ENCODE results near the gene ENO2.

Gene ENO2

DNA sequence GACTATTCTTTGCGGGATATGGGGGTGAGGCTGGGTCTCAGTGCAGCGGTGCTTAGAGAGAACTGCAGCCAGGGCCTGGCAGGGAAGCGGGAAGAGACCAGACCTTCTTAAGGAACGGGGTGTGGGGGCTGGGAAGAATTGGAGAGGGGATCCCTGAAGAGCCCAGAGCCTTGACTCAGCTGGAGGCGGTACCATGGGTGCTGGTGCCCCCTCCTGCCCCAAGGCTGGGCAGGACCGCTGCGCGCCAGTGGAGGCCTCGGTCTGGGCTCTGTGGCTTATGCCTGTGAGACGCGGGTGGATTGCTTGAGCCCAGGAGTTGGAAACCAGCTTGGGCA lies 27.9 kb downstream of the ENO2 start:
- peaks cover 68% of the 10 kb centered on the region for H3K4me1 Mint-ChIP-seq (ENCODE audit: low read depth)
- no peak for DNase-seq
- H3K27ac Mint-ChIP-seq = peak overlapping the region; percentile 98
- peaks cover 72% of the 10 kb centered on the region for H3K36me3 Mint-ChIP-seq (ENCODE audit: low read depth)
- no peaks in the 10 kb centered on the region for H3K9me3 Mint-ChIP-seq
- peak overlapping the region; percentile 85 for H3K4me3 Mint-ChIP-seq
- no peaks in the 10 kb centered on the region for H3K27me3 Mint-ChIP-seq

DNA sequence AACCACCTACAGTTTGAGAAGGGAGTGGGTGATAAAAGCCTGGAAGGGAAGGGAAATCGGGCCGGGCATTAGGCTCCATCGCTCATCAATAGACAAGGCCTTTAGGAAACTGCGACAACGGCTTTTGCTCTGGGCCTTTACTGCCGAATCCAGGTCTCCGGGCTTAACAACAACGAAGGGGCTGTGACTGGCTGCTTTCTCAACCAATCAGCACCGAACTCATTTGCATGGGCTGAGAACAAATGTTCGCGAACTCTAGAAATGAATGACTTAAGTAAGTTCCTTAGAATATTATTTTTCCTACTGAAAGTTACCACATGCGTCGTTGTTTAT lies 29.0 kb downstream of the ENO2 start:
- Mint-ChIP-seq H3K36me3 (ENCODE audit: low read depth) (peaks cover 71% of the 10 kb centered on the region), H3K4me3 (peak overlapping the region; percentile 85), H3K27me3 (no peaks in the 10 kb centered on the region), H3K4me1 (ENCODE audit: low read depth) (peaks cover 76% of the 10 kb centered on the region), H3K9me3 (no peaks in the 10 kb centered on the region), H3K27ac (peak overlapping the region; percentile 98)
- peak; percentile 73 for DNase-seq

GRCh38 chr12:6943722-6944380 lies 29.5 kb downstream of the ENO2 start, which contains the start of the genes C12orf57 and RNU7-1:
Gene C12orf57 (plus strand): TSS chr12:6944022. CDS start chr12:6944122, 100 bp downstream.
Gene RNU7-1 (plus strand): TSS chr12:6943816.
- Mint-ChIP-seq H3K4me3 (peak within 1 kb of the TSS; percentile 85), H3K27me3 (no peaks in the 10 kb centered on the region), H3K27ac (peak within 1 kb of the TSS; percentile 98), H3K4me1 (ENCODE audit: low read depth) (peaks cover 77% of the 10 kb centered on the region), H3K9me3 (no peaks in the 10 kb centered on the region), H3K36me3 (ENCODE audit: low read depth) (peaks cover 66% of the 10 kb centered on the region)
- DNase-seq = peak; percentile 87

DNA sequence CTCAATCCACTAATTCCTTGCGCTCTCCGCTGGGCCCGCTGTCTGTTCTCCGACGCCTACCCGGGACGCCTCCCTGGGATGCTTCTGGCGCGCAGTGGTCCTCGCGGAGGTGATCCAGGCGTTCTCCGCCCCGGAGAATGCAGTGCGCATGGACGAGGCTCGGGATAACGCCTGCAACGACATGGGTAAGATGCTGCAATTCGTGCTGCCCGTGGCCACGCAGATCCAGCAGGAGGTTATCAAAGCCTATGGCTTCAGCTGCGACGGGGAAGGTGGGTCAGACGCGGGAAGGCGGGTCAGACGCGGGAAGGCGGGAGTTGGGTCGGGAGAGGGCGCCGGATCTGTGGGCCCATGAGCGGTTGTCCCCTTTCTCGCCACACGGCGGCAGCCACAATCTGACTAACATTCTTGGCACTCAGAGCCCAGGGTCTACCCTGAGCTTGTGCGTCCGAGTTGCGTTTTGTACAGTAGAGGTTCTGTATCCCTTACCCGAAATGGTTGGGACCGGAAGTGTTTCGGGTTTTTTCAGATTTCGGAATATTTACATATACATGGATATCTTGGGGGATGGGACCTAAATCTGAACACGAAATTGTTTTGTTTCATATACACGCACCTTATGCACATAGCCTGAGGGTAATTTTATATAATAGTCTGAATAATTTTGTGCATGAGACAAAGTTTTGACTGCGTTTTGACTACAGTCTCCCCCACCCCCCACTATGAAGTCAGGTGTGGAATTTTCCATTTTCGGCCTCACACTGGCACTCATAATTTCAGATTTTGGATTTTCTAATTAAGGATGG lies 30.2 kb downstream of the ENO2 start:
- Mint-ChIP-seq H3K36me3 (ENCODE audit: low read depth) (peaks cover 59% of the 10 kb centered on the region), H3K4me3 (peak overlapping the region; percentile 85), H3K27ac (peak overlapping the region; percentile 98), H3K27me3 (no peaks in the 10 kb centered on the region), H3K9me3 (no peaks in the 10 kb centered on the region), H3K4me1 (ENCODE audit: low read depth) (peaks cover 77% of the 10 kb centered on the region)
- peak; percentile 90 for DNase-seq

GRCh38 chr12:6945613-6946012 lies 31.2 kb downstream of the ENO2 start:
- Mint-ChIP-seq H3K27ac (peak overlapping the region; percentile 98), H3K9me3 (no peaks in the 10 kb centered on the region), H3K27me3 (no peaks in the 10 kb centered on the region)

GRCh38 chr12:6946033-6946919 lies 31.9 kb downstream of the ENO2 start:
- H3K27ac Mint-ChIP-seq = peak overlapping the region; percentile 98
- peak; percentile 74 for DNase-seq
- peaks cover 48% of the 10 kb centered on the region for H3K36me3 Mint-ChIP-seq (ENCODE audit: low read depth)
- peaks cover 90% of the 10 kb centered on the region for H3K4me1 Mint-ChIP-seq (ENCODE audit: low read depth)
- no peaks in the 10 kb centered on the region for H3K9me3 Mint-ChIP-seq
- H3K27me3 Mint-ChIP-seq = no peaks in the 10 kb centered on the region
- H3K4me3 Mint-ChIP-seq = peak overlapping the region; percentile 85

More at GRCh38 chr12:6945613-6946012, 31.2 kb downstream of the ENO2 start:
- H3K4me1 Mint-ChIP-seq (ENCODE audit: low read depth) = peaks cover 84% of the 10 kb centered on the region
- no peak for DNase-seq
- H3K4me3 Mint-ChIP-seq = peak overlapping the region; percentile 85
- peaks cover 49% of the 10 kb centered on the region for H3K36me3 Mint-ChIP-seq (ENCODE audit: low read depth)

DNA sequence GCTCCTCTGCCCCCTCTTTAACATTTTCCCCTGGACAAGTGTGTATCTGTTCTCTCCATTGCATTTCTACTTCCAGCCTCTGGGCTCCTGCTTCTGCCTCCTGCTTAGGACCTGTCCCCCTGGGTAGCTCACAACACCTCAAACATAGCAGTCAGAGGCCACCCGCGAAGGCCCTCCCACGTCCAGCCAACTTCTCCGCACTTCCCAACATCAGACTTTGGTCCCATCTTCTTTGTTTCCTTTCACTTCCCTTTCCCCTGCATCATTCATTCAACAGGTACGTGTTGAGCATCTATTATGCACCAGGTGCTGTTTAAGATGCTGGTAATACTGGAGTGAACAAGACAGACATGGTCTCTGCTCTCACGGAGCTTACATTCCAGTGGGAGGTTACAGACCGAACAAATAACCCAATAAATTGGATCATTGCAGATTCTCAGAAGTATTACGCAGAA lies 32.6 kb downstream of the ENO2 start:
- peak overlapping the region; percentile 98 for H3K27ac Mint-ChIP-seq
- H3K27me3 Mint-ChIP-seq = no peaks in the 10 kb centered on the region
- H3K9me3 Mint-ChIP-seq = no peaks in the 10 kb centered on the region
- peaks cover 52% of the 10 kb centered on the region for H3K36me3 Mint-ChIP-seq (ENCODE audit: low read depth)
- peak overlapping the region; percentile 85 for H3K4me3 Mint-ChIP-seq
- DNase-seq = no peak
- peaks cover 88% of the 10 kb centered on the region for H3K4me1 Mint-ChIP-seq (ENCODE audit: low read depth)

DNA sequence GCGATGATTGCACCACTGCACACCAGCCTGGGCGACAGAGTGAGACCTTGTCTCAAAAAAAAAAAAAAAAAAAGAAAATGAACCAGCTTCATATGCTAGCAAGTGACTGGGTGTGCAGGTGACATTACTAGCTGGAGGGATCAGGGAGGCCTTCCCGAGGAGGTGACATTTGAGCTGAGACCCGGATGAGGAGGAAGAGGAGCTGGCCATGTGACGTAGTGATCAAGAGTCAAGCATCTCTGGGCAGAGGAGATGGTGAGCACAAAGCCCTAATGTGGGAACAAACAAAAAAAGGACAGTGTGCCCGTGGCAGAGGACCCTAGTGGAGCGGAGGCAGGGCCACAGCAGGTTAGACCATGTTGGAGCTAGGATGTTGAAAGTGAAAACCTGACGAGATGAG lies 33.2 kb downstream of the ENO2 start:
- peaks cover 53% of the 10 kb centered on the region for H3K36me3 Mint-ChIP-seq (ENCODE audit: low read depth)
- H3K4me1 Mint-ChIP-seq (ENCODE audit: low read depth) = peaks cover 82% of the 10 kb centered on the region
- H3K27me3 Mint-ChIP-seq = no peaks in the 10 kb centered on the region
- H3K9me3 Mint-ChIP-seq = no peaks in the 10 kb centered on the region
- H3K4me3 Mint-ChIP-seq = peak overlapping the region; percentile 41
- peak overlapping the region; percentile 98 for H3K27ac Mint-ChIP-seq
- no peak for DNase-seq

DNA sequence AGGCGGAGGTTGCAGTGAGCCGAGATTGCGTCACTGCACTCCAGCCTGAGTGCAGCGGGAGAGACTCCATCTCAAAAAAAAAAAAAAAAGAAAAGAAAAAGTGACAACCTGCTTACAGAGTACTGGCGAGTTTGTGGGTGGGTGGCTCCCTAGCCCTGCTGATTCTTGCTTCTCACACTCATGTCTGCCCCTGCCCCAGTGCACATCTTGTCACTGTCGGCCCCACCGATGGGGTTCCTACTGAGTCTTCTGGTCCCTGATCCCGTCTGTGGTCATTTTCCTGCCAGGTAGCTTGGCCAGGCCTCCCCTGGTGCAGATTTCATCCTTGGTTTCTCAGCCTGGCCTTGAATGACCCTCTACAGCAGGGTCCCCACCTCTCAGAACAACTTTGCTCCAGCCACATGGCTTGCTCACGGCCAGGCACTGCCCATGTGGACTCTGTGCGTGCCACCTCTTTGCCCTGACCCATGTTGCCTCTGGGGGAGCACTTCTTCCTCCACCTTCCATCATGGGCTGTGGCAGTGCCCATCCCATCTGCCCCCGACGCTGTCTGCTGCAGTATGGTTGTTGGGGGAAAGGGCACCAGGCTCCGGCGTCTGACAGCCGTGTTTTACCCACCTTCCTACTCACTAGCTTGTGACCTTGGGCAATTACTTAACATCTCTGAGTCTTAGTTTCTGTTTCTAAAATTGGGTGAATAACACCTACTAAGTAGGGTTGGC lies 34.7 kb downstream of the ENO2 start:
- Mint-ChIP-seq H3K27me3 (no peaks in the 10 kb centered on the region), H3K4me1 (ENCODE audit: low read depth) (peaks cover 77% of the 10 kb centered on the region), H3K27ac (peak overlapping the region; percentile 98), H3K4me3 (peak overlapping the region; percentile 57), H3K9me3 (no peaks in the 10 kb centered on the region), H3K36me3 (ENCODE audit: low read depth) (peaks cover 63% of the 10 kb centered on the region)
- peak; percentile 63 for DNase-seq

DNA sequence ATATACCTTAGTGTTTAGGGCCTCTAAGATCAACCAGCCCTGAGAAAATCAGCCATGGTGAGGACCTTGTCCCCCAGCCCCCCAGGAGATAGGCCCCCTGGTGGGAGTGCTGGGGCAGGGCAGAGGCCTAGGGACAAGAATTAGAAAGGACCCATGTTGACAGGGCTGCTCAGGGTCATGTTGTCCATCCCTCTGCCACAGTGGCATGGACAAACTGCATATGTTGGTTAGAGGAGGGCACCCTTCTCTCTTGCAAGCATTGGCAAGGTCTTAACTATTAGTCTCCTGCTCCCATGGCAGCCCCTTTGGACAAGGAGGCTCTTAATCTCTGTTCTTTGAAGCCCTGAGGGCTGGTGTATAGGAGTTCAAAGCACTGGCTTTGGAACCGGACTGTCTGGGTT lies 36.0 kb downstream of the ENO2 start:
- Mint-ChIP-seq H3K27me3 (no peaks in the 10 kb centered on the region), H3K4me1 (ENCODE audit: low read depth) (peaks cover 77% of the 10 kb centered on the region), H3K9me3 (no peaks in the 10 kb centered on the region), H3K4me3 (peak overlapping the region; percentile 99), H3K27ac (peak overlapping the region; percentile 99), H3K36me3 (ENCODE audit: low read depth) (peaks cover 63% of the 10 kb centered on the region)
- no peak for DNase-seq

DNA sequence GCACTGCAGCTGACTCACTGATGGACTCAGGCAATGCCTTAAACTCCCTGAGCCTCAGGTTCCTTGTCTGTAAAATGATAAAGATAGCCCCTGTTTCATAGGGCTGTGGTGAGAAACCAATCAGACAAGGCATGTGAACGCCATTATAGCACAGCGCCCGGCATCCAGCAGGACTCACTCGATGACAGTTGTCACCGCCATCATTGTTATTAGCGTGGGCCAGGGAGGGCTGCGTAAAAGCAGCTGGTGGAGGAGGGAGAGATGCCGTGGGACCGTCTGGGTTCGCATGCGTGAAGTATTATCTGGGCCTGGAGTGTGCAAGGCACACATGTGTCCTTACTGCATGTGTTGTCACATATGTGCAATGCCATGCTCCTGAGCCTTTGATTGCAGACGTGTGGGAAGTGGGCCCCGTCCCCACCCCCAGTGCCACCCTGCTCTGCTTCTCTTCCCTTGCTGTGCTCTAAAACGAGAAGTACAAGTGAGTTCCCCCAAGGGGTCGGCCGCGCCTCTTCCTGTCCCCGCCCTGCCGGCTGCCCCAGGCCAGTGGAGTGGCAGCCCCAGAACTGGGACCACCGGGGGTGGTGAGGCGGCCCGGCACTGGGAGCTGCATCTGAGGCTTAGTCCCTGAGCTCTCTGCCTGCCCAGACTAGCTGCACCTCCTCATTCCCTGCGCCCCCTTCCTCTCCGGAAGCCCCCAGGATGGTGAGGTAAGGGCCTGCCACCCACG lies 36.6 kb downstream of the ENO2 start, which contains the start of gene PTPN6:
Gene PTPN6 (plus strand): TSS at position 546 of the 730 bp plus-strand sequence. CDS start 157 bp downstream, at position 703.
- peaks cover 77% of the 10 kb centered on the region for H3K4me1 Mint-ChIP-seq (ENCODE audit: low read depth)
- peak within 1 kb of the TSS; percentile 99 for H3K27ac Mint-ChIP-seq
- DNase-seq = peak; percentile 83
- peak within 1 kb of the TSS; percentile 99 for H3K4me3 Mint-ChIP-seq
- H3K27me3 Mint-ChIP-seq = no peaks in the 10 kb centered on the region
- peaks cover 63% of the 10 kb centered on the region for H3K36me3 Mint-ChIP-seq (ENCODE audit: low read depth)
- no peaks in the 10 kb centered on the region for H3K9me3 Mint-ChIP-seq

GRCh38 chr12:6951551-6952120 lies 37.3 kb downstream of the ENO2 start:
- H3K9me3 Mint-ChIP-seq = no peaks in the 10 kb centered on the region
- no peaks in the 10 kb centered on the region for H3K27me3 Mint-ChIP-seq
- H3K4me3 Mint-ChIP-seq = peak overlapping the region; percentile 99
- peak overlapping the region; percentile 99 for H3K27ac Mint-ChIP-seq
- H3K36me3 Mint-ChIP-seq (ENCODE audit: low read depth) = peaks cover 65% of the 10 kb centered on the region
- peak; percentile 67 for DNase-seq
- H3K4me1 Mint-ChIP-seq (ENCODE audit: low read depth) = peaks cover 77% of the 10 kb centered on the region
